ENCODE data around the gene SPHK1.
A peak's percentile ranks its signal among the peaks of the same experiment; 100 is the strongest.

The SPHK1 gene

DNA sequence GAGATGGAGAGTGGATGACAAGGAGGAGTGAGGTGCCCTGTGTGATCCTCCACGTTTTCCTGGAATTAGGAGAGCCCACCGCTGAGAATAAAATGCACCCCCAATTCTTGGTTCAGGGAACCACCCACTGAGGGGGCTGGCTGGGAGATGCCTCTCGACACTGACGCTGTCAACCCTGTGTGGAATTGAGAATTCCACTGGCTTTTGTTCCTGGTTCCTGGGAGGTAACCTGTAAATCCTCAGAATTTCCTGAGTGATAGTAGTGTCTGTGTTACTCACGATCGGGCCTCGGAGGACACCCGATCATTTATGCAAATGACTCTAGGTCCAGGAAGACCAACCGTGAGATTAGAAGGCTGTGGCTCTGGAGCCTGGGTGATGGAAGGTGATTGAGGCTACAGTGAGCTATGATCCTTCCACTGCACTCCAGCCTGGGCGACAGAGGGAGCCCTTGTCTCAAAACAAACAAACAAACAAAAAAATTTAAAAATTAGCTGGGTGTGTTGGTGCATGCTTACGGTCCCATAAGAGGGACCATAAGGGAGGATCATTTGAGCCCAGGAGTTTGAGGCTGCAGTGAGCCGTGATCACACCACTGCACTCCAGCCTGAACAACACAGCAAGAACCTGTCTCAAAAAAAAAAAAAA is 19.0 kb upstream of the SPHK1 start:
- H3K4me3 ChIP-seq: no peak overlapping the region
- TF ChIP-seq, protein P1, sequence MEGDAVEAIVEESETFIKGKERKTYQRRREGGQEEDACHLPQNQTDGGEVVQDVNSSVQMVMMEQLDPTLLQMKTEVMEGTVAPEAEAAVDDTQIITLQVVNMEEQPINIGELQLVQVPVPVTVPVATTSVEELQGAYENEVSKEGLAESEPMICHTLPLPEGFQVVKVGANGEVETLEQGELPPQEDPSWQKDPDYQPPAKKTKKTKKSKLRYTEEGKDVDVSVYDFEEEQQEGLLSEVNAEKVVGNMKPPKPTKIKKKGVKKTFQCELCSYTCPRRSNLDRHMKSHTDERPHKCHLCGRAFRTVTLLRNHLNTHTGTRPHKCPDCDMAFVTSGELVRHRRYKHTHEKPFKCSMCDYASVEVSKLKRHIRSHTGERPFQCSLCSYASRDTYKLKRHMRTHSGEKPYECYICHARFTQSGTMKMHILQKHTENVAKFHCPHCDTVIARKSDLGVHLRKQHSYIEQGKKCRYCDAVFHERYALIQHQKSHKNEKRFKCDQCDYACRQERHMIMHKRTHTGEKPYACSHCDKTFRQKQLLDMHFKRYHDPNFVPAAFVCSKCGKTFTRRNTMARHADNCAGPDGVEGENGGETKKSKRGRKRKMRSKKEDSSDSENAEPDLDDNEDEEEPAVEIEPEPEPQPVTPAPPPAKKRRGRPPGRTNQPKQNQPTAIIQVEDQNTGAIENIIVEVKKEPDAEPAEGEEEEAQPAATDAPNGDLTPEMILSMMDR (IDR thresholded peaks at IDR 0.05): no peak
- H3K27ac ChIP-seq: no peak overlapping the region
- DNase-seq (ENCODE audit: low spot score): no peak

DNA sequence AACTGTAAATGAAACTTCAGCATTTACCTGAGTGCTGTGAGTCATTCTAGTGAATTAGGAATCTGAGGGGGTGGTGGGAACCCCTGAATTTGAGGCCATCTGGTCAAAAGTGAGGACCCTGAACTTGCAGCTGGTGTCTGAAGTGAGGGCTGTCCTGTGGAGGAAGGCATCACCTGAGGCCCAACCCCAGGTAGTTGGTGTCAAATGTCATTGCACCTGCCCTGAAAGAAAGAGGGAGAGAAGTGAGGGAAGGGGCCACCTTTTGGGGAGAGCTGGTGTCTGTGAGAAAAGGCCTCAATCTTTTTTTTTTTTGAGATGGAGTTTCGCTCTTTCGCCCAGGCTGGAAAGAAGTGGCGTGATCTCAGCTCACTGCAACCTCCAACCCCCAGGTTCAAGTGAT is 18.2 kb upstream of the SPHK1 start:
- Histone ChIP-seq H3K4me3 (no peak overlapping the region), H3K27ac (no peak overlapping the region)
- TF ChIP-seq, protein P1 (IDR thresholded peaks at IDR 0.05): no peak
- DNase-seq (ENCODE audit: low spot score): no peak

DNA sequence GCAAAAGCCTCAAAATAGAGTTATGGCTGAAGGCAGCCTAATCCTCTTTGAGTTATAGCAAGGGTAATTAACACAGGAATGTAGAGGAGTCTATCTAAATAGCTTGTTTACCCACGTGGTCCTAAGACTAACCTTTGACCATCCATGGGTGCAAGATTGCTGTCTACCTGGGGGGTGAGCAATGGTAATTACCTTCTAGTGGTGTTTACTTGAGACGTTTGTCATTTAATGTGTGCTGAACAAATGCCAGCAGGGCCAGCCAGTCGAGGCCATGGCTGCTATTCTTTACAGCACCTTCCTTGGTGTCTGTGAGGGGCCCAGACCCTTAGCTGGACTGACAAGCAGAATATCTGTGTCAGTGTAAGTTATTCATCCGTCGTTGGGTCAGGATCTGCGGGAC is 16.8 kb upstream of the SPHK1 start:
- Histone ChIP-seq H3K4me3 (no peak overlapping the region), H3K27ac (no peak overlapping the region)
- TF ChIP-seq, protein P1 (IDR thresholded peaks at IDR 0.05): no peak
- DNase-seq (ENCODE audit: low spot score): no peak

DNA sequence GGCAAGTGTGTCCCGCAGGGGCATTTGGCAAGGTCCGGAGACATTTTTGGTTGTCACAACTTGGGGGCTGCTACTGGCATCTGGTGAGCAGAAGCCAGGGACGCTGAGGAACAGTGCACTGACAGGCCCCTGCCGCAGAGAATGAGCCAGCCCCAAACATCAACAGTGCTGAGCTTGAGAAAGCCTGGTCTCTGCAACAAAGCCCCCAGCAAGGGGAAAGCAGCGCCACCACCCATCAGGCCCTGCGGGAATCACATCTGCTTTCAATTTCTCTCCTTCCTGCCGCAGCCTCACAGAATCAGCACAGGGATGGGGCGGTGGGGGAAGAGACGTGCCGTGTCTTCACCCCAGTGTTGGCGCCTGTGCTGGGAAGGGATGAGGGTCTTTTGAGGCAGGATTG is 15.9 kb upstream of the SPHK1 start:
- no peak for DNase-seq (ENCODE audit: low spot score)
- no peak overlapping the region for H3K4me3 ChIP-seq
- no peak overlapping the region for H3K27ac ChIP-seq
- TF ChIP-seq, protein P1 (IDR thresholded peaks at IDR 0.05): no peak

DNA sequence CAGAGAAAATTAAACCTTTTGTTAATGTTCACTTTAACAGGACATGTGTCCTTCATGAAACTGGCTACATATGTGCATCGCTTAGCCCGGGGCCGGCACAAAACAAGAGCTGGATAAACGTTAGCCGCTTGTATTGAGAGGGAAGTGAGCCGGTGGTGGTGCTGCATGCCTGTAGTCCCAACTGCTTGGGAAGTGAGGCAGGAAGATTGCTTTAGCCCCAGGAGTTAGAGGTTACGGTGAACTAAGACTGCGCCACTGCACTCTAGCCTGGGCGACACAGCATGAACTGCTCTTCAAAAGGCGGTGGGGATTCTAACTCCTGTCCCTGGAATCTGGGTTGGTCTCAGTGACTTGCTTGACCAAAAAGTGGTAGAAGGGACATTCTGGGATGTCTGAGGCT is 15.0 kb upstream of the SPHK1 start:
- TF ChIP-seq, protein P1 (IDR thresholded peaks at IDR 0.05): no peak
- peak overlapping the region in 1 of 2 donors; percentile 66 for H3K27ac ChIP-seq
- no peak overlapping the region for H3K4me3 ChIP-seq
- DNase-seq (ENCODE audit: low spot score): no peak

DNA sequence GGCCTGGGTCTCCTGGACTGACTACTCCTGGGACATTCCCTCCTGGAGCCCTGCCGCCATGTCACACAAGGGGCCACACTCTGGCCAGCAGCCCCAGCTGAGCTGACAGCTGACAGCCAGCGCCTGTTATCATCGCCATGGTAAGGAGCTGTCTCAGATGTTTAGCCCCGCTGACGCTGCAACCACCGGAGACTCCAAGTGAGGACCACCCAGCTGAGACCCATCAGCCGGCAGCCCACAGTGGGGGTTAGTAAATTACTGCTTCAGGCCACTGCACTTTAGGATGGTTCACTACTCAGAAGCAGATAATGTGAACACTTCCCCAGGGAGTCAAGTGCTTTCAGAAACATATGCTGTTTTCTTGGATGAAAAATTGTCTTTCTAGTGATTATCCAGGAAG is 14.6 kb upstream of the SPHK1 start:
- TF ChIP-seq, protein P1 (IDR thresholded peaks at IDR 0.05): no peak
- H3K4me3 ChIP-seq: no peak overlapping the region
- no peak for DNase-seq (ENCODE audit: low spot score)
- H3K27ac ChIP-seq: peak overlapping the region in 1 of 2 donors; percentile 66

DNA sequence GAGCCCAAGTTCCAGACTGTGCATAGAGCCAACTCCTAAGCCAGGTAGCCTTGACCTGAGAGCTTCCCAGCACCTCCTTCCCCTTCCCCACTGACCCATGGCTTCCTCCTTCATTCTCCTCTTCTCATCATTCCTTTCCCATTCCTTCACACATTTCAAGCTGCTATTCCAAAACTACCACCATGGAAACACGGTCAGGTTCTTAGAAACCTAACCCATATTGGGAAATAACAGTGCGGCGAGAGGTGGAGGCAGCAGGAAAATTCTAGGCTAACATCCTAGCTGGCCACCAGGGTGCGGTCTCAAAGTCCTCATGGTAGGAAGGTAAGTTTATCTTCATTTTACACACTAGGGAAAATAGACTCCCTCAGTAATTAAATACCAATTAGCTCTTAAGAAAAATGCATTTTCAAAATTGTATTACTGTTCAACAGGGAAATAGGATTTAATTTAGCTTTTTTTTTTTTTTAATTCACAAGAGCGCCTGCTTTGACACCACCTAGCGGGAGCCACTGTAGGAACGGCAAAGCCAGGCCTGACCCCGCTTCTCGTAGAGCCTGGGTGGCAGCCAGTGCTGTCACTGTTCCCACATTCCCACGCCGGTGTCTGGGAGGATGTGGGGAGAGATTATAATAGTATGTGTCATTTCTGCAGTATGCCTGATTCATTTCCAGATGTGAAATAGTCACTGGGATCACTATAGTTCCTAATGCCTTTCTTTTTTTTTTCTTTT is 14.0 kb upstream of the SPHK1 start:
- peak overlapping the region in 1 of 2 donors; percentile 66 for H3K27ac ChIP-seq
- H3K4me3 ChIP-seq: no peak overlapping the region
- peak; percentile 90 for DNase-seq (ENCODE audit: low spot score)
- TF ChIP-seq, protein P1 (IDR thresholded peaks at IDR 0.05): peak; percentile 24
